IMR-90 (cell line): ENCODE results near the gene SMAD7. TPM values are rescaled to one million over a fixed set of nuclear protein-coding genes. Genes with fewer than 3 reads are reported as not detected.
A peak's percentile ranks its signal among the peaks of the same experiment; 100 is the strongest.

ENCODE experiments used
- ATAC-seq: fragments of 200-7000 bp; cut with Tn5 transposase; 2 replicates; pipeline ENCODE4 v1.9.1; 2020; ENCODE audit warnings: low read depth, mild to moderate bottlenecking, moderate library complexity
- BruUV-seq: library from RNA; stranded (reverse); fragments of 400-500 nt; replicated peaks from 2 replicates; lab custom pipeline; 2021; lab: Mats Ljungman, UMichigan
- CTCF ChIA-PET: fragments of 300-600 bp; formaldehyde crosslinking; extraction: SDS; loops from one replicate; lab custom pipeline; 2021; ENCODE audit warnings: antibody characterized with exemption; lab: Yijun Ruan, JAX
- POLR2A ChIA-PET: fragments of 300-600 bp; sonication (Branson Sonifier 250); formaldehyde crosslinking; loops from one replicate; lab custom pipeline; 2022; ENCODE audit warnings: antibody characterized with exemption; ENCODE audit not compliant: unreplicated experiment; lab: Charles Lee
- DNase-seq: peaks from one replicate; pipeline ENCODE4 v3.0.0; 2013
- H2AFZ ChIP-seq: replicated peaks from 2 replicates; pipeline ENCODE3; 2013; ENCODE audit warnings: low read length, mild to moderate bottlenecking; ENCODE audit not compliant: poor library complexity
- H2AK5ac ChIP-seq: 2 replicates; pipeline ENCODE4 v1.6.1; 2013; ENCODE audit warnings: low read depth, low read length, inconsistent platforms
- H2AK9ac ChIP-seq: replicated peaks from 2 replicates; pipeline ENCODE3; 2013; ENCODE audit warnings: mild to moderate bottlenecking, low read depth, low read length, moderate library complexity; ENCODE audit not compliant: poor library complexity
- H2BK120ac ChIP-seq: 2 replicates; pipeline ENCODE4 v1.6.1; 2013; ENCODE audit warnings: low read depth, low read length, inconsistent platforms
- H2BK15ac ChIP-seq: 3 replicates; pipeline ENCODE4 v1.6.1; 2013; ENCODE audit warnings: low read depth, low read length, inconsistent platforms
- H2BK20ac ChIP-seq: 2 replicates; pipeline ENCODE4 v1.6.1; 2013; ENCODE audit warnings: low read depth, mild to moderate bottlenecking, inconsistent platforms, low read length, moderate library complexity
- H2BK5ac ChIP-seq: 2 replicates; pipeline ENCODE4 v1.6.1; 2013; ENCODE audit warnings: mild to moderate bottlenecking, low read depth, low read length, inconsistent platforms; ENCODE audit not compliant: poor library complexity, severe bottlenecking
- H3K14ac ChIP-seq: replicated peaks from 2 replicates; pipeline ENCODE4 v1.6.1; 2013; ENCODE audit warnings: low read depth, low read length, inconsistent platforms
- H3K18ac ChIP-seq: 2 replicates; pipeline ENCODE4 v1.6.1; 2013; ENCODE audit warnings: low read depth, low read length, control low read depth
- H3K23ac ChIP-seq: 2 replicates; pipeline ENCODE4 v1.6.1; 2013; ENCODE audit warnings: low read depth, low read length, inconsistent platforms
- H3K27ac ChIP-seq: 2 replicates; pipeline ENCODE4 v1.5.1; 2013; ENCODE audit warnings: mild to moderate bottlenecking, control low read depth, low read length; ENCODE audit not compliant: insufficient read depth
- H3K27me3 ChIP-seq: 2 replicates; pipeline ENCODE4 v1.6.1; 2013; ENCODE audit warnings: low read length; ENCODE audit not compliant: control insufficient read depth, insufficient read depth
- H3K36me3 ChIP-seq: 2 replicates; pipeline ENCODE4 v1.6.1; 2013; ENCODE audit warnings: low read length, mixed read lengths; ENCODE audit not compliant: control insufficient read depth, insufficient read depth
- H3K4ac ChIP-seq: 2 replicates; pipeline ENCODE4 v1.6.1; 2013; ENCODE audit warnings: low read depth, low read length, inconsistent platforms
- H3K4me1 ChIP-seq: 2 replicates; pipeline ENCODE4 v1.6.1; 2013; ENCODE audit warnings: low read length, mixed read lengths; ENCODE audit not compliant: control insufficient read depth, insufficient read depth
- H3K4me2 ChIP-seq: 2 replicates; pipeline ENCODE4 v1.6.1; 2013; ENCODE audit warnings: low read depth, mild to moderate bottlenecking, control low read depth, low read length, moderate library complexity
- H3K4me3 ChIP-seq: 2 replicates; pipeline ENCODE4 v1.5.1; 2013; ENCODE audit warnings: low read depth, mild to moderate bottlenecking, control low read depth, low read length, moderate library complexity; ENCODE audit not compliant: insufficient read depth
- H3K56ac ChIP-seq: 2 replicates; pipeline ENCODE4 v1.6.1; 2013; ENCODE audit warnings: low read length, inconsistent platforms; ENCODE audit not compliant: insufficient read depth; ENCODE audit errors: extremely low read depth
- H3K79me1 ChIP-seq, 2 experiments: 2 replicates each; pipeline ENCODE4 v1.6.1; 2013; ENCODE audit warnings: low read length in 2 of 2, inconsistent platforms in 1 of 2, low read depth in 1 of 2
- H3K9ac ChIP-seq: 2 replicates; pipeline ENCODE4 v1.6.1; 2013; ENCODE audit warnings: low read depth, low read length, control low read depth
- H3K9me1 ChIP-seq: 2 replicates; pipeline ENCODE4 v1.6.1; 2013; ENCODE audit warnings: low read length, inconsistent platforms; ENCODE audit not compliant: insufficient read depth
- H3K9me3 ChIP-seq: 2 replicates; pipeline ENCODE4 v1.6.1; 2013; ENCODE audit warnings: low read length; ENCODE audit not compliant: control insufficient read depth, insufficient read depth
- H4K20me1 ChIP-seq: 2 replicates; pipeline ENCODE4 v1.6.1; 2013; ENCODE audit warnings: low read length, inconsistent platforms; ENCODE audit not compliant: insufficient read depth
- H4K5ac ChIP-seq: 2 replicates; pipeline ENCODE4 v1.6.1; 2013; ENCODE audit warnings: mild to moderate bottlenecking, low read depth, low read length, control low read depth
- H4K8ac ChIP-seq, 2 experiments: 2 replicates each; pipeline ENCODE4 v1.6.1; 2013; ENCODE audit warnings: low read depth in 2 of 2, low read length in 2 of 2, control low read depth in 1 of 2, inconsistent platforms in 1 of 2
- H4K91ac ChIP-seq: 2 replicates; pipeline ENCODE4 v1.6.1; 2013; ENCODE audit warnings: low read depth, low read length, inconsistent platforms; ENCODE audit not compliant: insufficient read depth
- BHLHE40 ChIP-seq: fragments of 150-350 bp; IDR thresholded peaks from 2 replicates; pipeline ENCODE4 v1.6.1; 2016; ENCODE audit warnings: mild to moderate bottlenecking, low read depth, low read length
- CEBPB ChIP-seq: IDR thresholded peaks from 2 replicates; pipeline ENCODE4 v1.6.1; 2012; ENCODE audit warnings: low read depth, low read length, improper control_type of control experiment
- CHD1 ChIP-seq: IDR thresholded peaks from 2 replicates; pipeline ENCODE4 v1.6.1; 2012; ENCODE audit warnings: low read depth, low read length, improper control_type of control experiment
- CTCF ChIP-seq: conservative IDR thresholded peaks from 2 replicates; pipeline ENCODE4 v1.5.1; 2012; ENCODE audit warnings: mild to moderate bottlenecking, low read depth, low read length, improper control_type of control experiment
- ELK1 ChIP-seq: fragments of 150-350 bp; IDR thresholded peaks from 2 replicates; pipeline ENCODE4 v1.6.1; 2016; ENCODE audit warnings: low read depth, mild to moderate bottlenecking, low read length, moderate library complexity, borderline replicate concordance
- MAFK ChIP-seq: IDR thresholded peaks from 2 replicates; pipeline ENCODE4 v1.6.1; 2012; ENCODE audit warnings: low read depth, low read length, improper control_type of control experiment
- MAZ ChIP-seq: IDR thresholded peaks from 2 replicates; pipeline ENCODE4 v1.6.1; 2012; ENCODE audit warnings: low read depth, mild to moderate bottlenecking, low read length, improper control_type of control experiment, moderate library complexity, borderline replicate concordance
- MXI1 ChIP-seq: IDR thresholded peaks from 2 replicates; pipeline ENCODE4 v1.6.1; 2012; ENCODE audit warnings: low read depth, mild to moderate bottlenecking, low read length, moderate library complexity, borderline replicate concordance
- NFE2L2 ChIP-seq: fragments of 150-350 bp; IDR thresholded peaks from 2 replicates; pipeline ENCODE4 v1.6.1; 2016; ENCODE audit warnings: low read depth, mild to moderate bottlenecking, low read length
- POLR2A ChIP-seq: IDR thresholded peaks from 2 replicates; pipeline ENCODE4 v1.6.1; 2012; ENCODE audit warnings: mild to moderate bottlenecking, low read depth, low read length
- RAD21 ChIP-seq: IDR thresholded peaks from 2 replicates; pipeline ENCODE4 v1.6.1; 2012; ENCODE audit warnings: low read length, improper control_type of control experiment
- RCOR1 ChIP-seq: IDR thresholded peaks from 2 replicates; pipeline ENCODE4 v1.6.1; 2012; ENCODE audit warnings: mild to moderate bottlenecking, low read length, improper control_type of control experiment; ENCODE audit not compliant: insufficient replicate concordance
- SMC3 ChIP-seq: fragments of 150-350 bp; IDR thresholded peaks from 2 replicates; pipeline ENCODE4 v1.6.1; 2016; ENCODE audit warnings: low read depth, mild to moderate bottlenecking, antibody characterized with exemption, low read length, moderate library complexity
- WGBS, 2 experiments: methylation state at CpG; one replicate each; pipeline versions ENCODE4 v1.1.5 to v1.1.7; 2013; ENCODE audit warnings: missing lambda C conversion rate in 2 of 2; ENCODE audit not compliant: insufficient read length in 1 of 2; ENCODE audit errors: extremely low coverage in 2 of 2; 5-methylcytosine and 5-hydroxymethylcytosine counted together
- dilution Hi-C: fragments of 300-500 bp; cut with HindIII; formaldehyde crosslinking; loops from one replicate; pipeline ENCODE4 v1.14.3; 2018; ENCODE audit warnings: low sequenced_read_pairs; ENCODE audit not compliant: unreplicated experiment
- in situ Hi-C: fragments of 300-500 bp; cut with MboI; formaldehyde crosslinking; loops from 3 replicates; pipeline ENCODE4 v1.14.3; 2019; ENCODE audit warnings: low sequenced_read_pairs, inconsistent platforms, mixed read lengths
- intact Hi-C: fragments of 100-400 bp; cut with micrococcal nuclease; formaldehyde crosslinking; loops from 2 replicates; pipeline ENCODE4 v1.10.0; 2022
- polyA plus RNA-seq, 3 experiments: library from polyadenylated mRNA; depleted of rRNA; stranded (reverse); fragments of >200 nt; gene quantifications; 2 replicates each; pipeline ENCODE4 v1.2.3, GENCODE V29; 2012; ENCODE audit warnings: low replicate concordance in 1 of 3
- total RNA-seq: library from RNA; depleted of rRNA; stranded (reverse); fragments of >200 nt; gene quantifications from 2 replicates; pipeline ENCODE4 v1.2.3, GENCODE V29; 2012

Gene SMAD7
- total and polyA plus RNA-seq, 2 of the 4 experiments (the other 2 are of a cell fraction): 15.8 to 17.6 TPM

- no peak; the same call in 1 of the 2 replicates for TF ChIP-seq MAZ
Observed at GRCh38 chr18:48994044-48994651, 43.4 kb upstream of the SMAD7 start (continued).

GRCh38 chr18:48993586-48993985 lies 42.8 kb upstream of the SMAD7 start:
- peak overlapping the region; percentile 11 to 12; a peak in 1 of 4 replicates for H4K8ac ChIP-seq
- H3K27ac ChIP-seq: peak overlapping the region; percentile 30
- peak overlapping the region; percentile 92 for H2BK120ac ChIP-seq
- peak overlapping the region; percentile 80 for H3K4me2 ChIP-seq
- ATAC-seq (no peak), DNase-seq (peak; percentile 66)
- H2AK5ac ChIP-seq: peak overlapping the region; percentile 90
- peaks cover 53% of the 10 kb centered on the region for H3K4me1 ChIP-seq
- peaks cover 6% of the 10 kb centered on the region; the same call in 1 of the 2 replicates for H4K20me1 ChIP-seq
- no TSS peak for BruUV-seq
- peak overlapping the region; percentile 53 for H2AK9ac ChIP-seq
- H3K4me3 ChIP-seq: no peak overlapping the region
- in situ Hi-C loops (no loop called here), dilution Hi-C loops (no loop called here), intact Hi-C loops (no loop called here)
- peak overlapping the region; percentile 81 for H3K23ac ChIP-seq
- peak overlapping the region; percentile 86 for H3K4ac ChIP-seq
- POLR2A ChIA-PET: no interaction called here
- peak overlapping the region; percentile 71 for H3K14ac ChIP-seq
- H3K9me3 ChIP-seq: no peaks in the 10 kb centered on the region
- WGBS, 2 experiments: 57% methylated on average over 2 of the region's 10 CpGs; no CpG with 5 or more reads in 1 of the 2 experiments
- H4K5ac ChIP-seq: peak overlapping the region; percentile 58
- peaks cover 53% of the 10 kb centered on the region for H3K9me1 ChIP-seq
- peak overlapping the region; percentile 96 for H2BK20ac ChIP-seq
- H3K27me3 ChIP-seq: no peaks in the 10 kb centered on the region
- no peak overlapping the region for H3K9ac ChIP-seq
- H2BK15ac ChIP-seq: peak overlapping the region; percentile 8; the same call in 2 of the 3 replicates
- peak overlapping the region; percentile 82 for H4K91ac ChIP-seq
- H3K36me3 ChIP-seq: no peaks in the 10 kb centered on the region
- H3K18ac ChIP-seq: peak overlapping the region; percentile 67
- CTCF ChIA-PET: interaction anchor here (0.6 kb wide), 1 partner anchor 19 kb away, joined by 3 read pairs; no protein-coding TSS in a partner anchor
- H3K79me1 ChIP-seq: peaks cover 0 to 30% of the 10 kb centered on the region in 2 experiments; a peak in 3 of 4 replicates
- H2AFZ ChIP-seq: peak overlapping the region; percentile 46
- H3K56ac ChIP-seq: peak overlapping the region; percentile 20; the same call in 1 of the 2 replicates
- H2BK5ac ChIP-seq: peak overlapping the region; percentile 68
- TF ChIP-seq MXI1 (no peak), POLR2A (no peak; the same call in 1 of the 2 replicates), RAD21 (no peak), MAFK (no peak), CHD1 (no peak), ELK1 (no peak), SMC3 (no peak), CEBPB (no peak), CTCF (no peak), NFE2L2 (no peak), BHLHE40 (no peak), RCOR1 (no peak)
